GM12891 (cell line): Measurements from ENCODE around the gene TEX29.

Source experiments
- POLR2A ChIP-seq: IDR thresholded peaks from 2 replicates; pipeline ENCODE4 v1.6.1; 2011; ENCODE audit warnings: low read depth, low read length, control low read depth
- POLR2AphosphoS5 ChIP-seq: IDR thresholded peaks from 2 replicates; pipeline ENCODE4 v1.6.1; 2011; ENCODE audit warnings: low read depth, low read length, control low read depth
- POU2F2 ChIP-seq: IDR thresholded peaks from 2 replicates; pipeline ENCODE4 v1.6.1; 2011; ENCODE audit warnings: low read depth, mild to moderate bottlenecking, control low read depth, low read length, moderate library complexity
- SPI1 ChIP-seq: IDR thresholded peaks from 2 replicates; pipeline ENCODE4 v1.6.1; 2011; ENCODE audit warnings: low read depth, low read length, control low read depth
- TAF1 ChIP-seq: IDR thresholded peaks from 2 replicates; pipeline ENCODE4 v1.6.1; 2011; ENCODE audit warnings: low read depth, low read length, control low read depth

DNA sequence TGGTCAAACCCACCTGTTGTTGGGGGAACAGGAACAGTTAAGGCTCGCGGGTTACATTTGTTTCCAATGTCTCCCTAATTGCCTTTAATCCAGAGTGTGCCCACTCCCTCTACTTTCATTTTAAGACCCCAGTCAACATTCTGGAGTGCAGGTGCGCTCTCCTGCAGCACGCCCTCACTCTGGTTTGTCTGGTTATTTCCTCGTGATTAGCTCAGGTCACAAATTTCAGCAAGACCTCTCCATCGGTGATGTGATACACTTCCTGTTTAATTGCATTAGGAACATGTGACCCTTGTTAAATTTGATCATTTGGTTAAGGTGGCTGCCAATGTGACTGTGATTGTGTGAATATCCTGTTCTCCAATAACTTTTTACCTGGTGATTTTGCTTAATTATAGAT lies 53.0 kb downstream of the TEX29 start:
- TF ChIP-seq TAF1 = no peak
- no peak for TF ChIP-seq POLR2A
- TF ChIP-seq POLR2AphosphoS5 = no peak
- TF ChIP-seq POU2F2 = no peak
- TF ChIP-seq SPI1 = no peak
